ENCODE results near the gene GLRA1.

Gene GLRA1

GRCh38 chr5:151820903-151821302 lies 103.7 kb downstream of the GLRA1 start:
- Histone ChIP-seq H3K23ac (ENCODE audit: low read length) (no peak overlapping the region), H3K79me2 (ENCODE audit: control insufficient read depth, insufficient read depth, low read length, poor library complexity) (no peaks in the 10 kb centered on the region), H2AFZ (ENCODE audit: insufficient read depth, low read length, poor library complexity) (no peak overlapping the region), H2AK5ac (ENCODE audit: low read length) (no peak overlapping the region), H3K14ac (ENCODE audit: low read length) (no peak overlapping the region), H3K79me1 (ENCODE audit: low read length) (no peaks in the 10 kb centered on the region), H2BK5ac (ENCODE audit: low read depth, low read length, poor library complexity) (no peak overlapping the region), H4K12ac (ENCODE audit: low read depth, low read length) (no peak overlapping the region), H3K27ac (ENCODE audit: low read depth, low read length) (no peak overlapping the region), H2BK120ac (ENCODE audit: insufficient read depth, low read length, poor library complexity) (no peak overlapping the region), H3K9ac (ENCODE audit: low read length) (no peak overlapping the region), H4K8ac (ENCODE audit: low read depth, low read length) (no peak overlapping the region), H3K4me1 (ENCODE audit: control insufficient read depth in 1 of 2, insufficient read depth in 2 of 2, low read length in 2 of 2) (no peaks in the 10 kb centered on the region), H3K27me3 (ENCODE audit: insufficient read depth, low read length) (no peaks in the 10 kb centered on the region), H3K4me3 (ENCODE audit: low read depth, low read length) (no peak overlapping the region), H2BK12ac (ENCODE audit: low read length) (no peak overlapping the region), H3K4ac (ENCODE audit: low read depth, low read length) (no peak overlapping the region), H3K4me2 (ENCODE audit: low read length) (no peak overlapping the region), H3K36me3 (ENCODE audit: control insufficient read depth in 1 of 2, insufficient read depth in 2 of 2, low read length in 2 of 2) (peaks cover 0 to 5% of the 10 kb centered on the region in 2 experiments), H4K91ac (ENCODE audit: low read depth, low read length) (no peak overlapping the region), H3K9me3 (ENCODE audit: insufficient read depth, low read depth, low read length) (no peaks in the 10 kb centered on the region), H3K18ac (ENCODE audit: low read length) (no peak overlapping the region)
- DNase-seq, result no peak
- no CpG with 5 or more reads among the region's 1 CpG for WGBS (ENCODE audit: extremely low coverage, insufficient coverage, insufficient read length)

- Histone ChIP-seq H3K4me2 (ENCODE audit: low read length) (no peak overlapping the region), H4K8ac (ENCODE audit: low read depth, low read length) (no peak overlapping the region), H3K36me3 (ENCODE audit: control insufficient read depth in 1 of 2, insufficient read depth in 2 of 2, low read length in 2 of 2) (peaks cover 0 to 5% of the 10 kb centered on the region in 2 experiments), H4K12ac (ENCODE audit: low read depth, low read length) (no peak overlapping the region), H3K23ac (ENCODE audit: low read length) (no peak overlapping the region), H3K27me3 (ENCODE audit: insufficient read depth, low read length) (no peaks in the 10 kb centered on the region), H3K9me3 (ENCODE audit: insufficient read depth, low read depth, low read length) (no peaks in the 10 kb centered on the region), H4K91ac (ENCODE audit: low read depth, low read length) (no peak overlapping the region), H3K79me2 (ENCODE audit: control insufficient read depth, insufficient read depth, low read length, poor library complexity) (no peaks in the 10 kb centered on the region), H3K4ac (ENCODE audit: low read depth, low read length) (no peak overlapping the region), H3K79me1 (ENCODE audit: low read length) (no peaks in the 10 kb centered on the region), H2BK5ac (ENCODE audit: low read depth, low read length, poor library complexity) (no peak overlapping the region), H2AK5ac (ENCODE audit: low read length) (no peak overlapping the region), H3K27ac (ENCODE audit: low read depth, low read length) (no peak overlapping the region), H3K18ac (ENCODE audit: low read length) (no peak overlapping the region), H2BK12ac (ENCODE audit: low read length) (no peak overlapping the region), H3K4me3 (ENCODE audit: low read depth, low read length) (no peak overlapping the region), H3K14ac (ENCODE audit: low read length) (no peak overlapping the region), H2BK120ac (ENCODE audit: insufficient read depth, low read length, poor library complexity) (no peak overlapping the region), H3K9ac (ENCODE audit: low read length) (no peak overlapping the region), H3K4me1 (ENCODE audit: control insufficient read depth in 1 of 2, insufficient read depth in 2 of 2, low read length in 2 of 2) (no peaks in the 10 kb centered on the region), H2AFZ (ENCODE audit: insufficient read depth, low read length, poor library complexity) (no peak overlapping the region)
- no CpG with 5 or more reads among the region's 3 CpGs for WGBS (ENCODE audit: extremely low coverage, insufficient coverage, insufficient read length)
- DNase-seq, result no peak
Observed at GRCh38 chr5:151820271-151820670, 104.4 kb downstream of the GLRA1 start.

- Histone ChIP-seq H3K79me1 (ENCODE audit: low read length) (no peaks in the 10 kb centered on the region), H2BK5ac (ENCODE audit: low read depth, low read length, poor library complexity) (no peak overlapping the region), H3K23ac (ENCODE audit: low read length) (no peak overlapping the region), H2BK120ac (ENCODE audit: insufficient read depth, low read length, poor library complexity) (no peak overlapping the region), H3K27me3 (ENCODE audit: insufficient read depth, low read length) (no peaks in the 10 kb centered on the region), H4K12ac (ENCODE audit: low read depth, low read length) (no peak overlapping the region), H3K9me3 (ENCODE audit: insufficient read depth, low read depth, low read length) (no peaks in the 10 kb centered on the region), H3K79me2 (ENCODE audit: control insufficient read depth, insufficient read depth, low read length, poor library complexity) (no peaks in the 10 kb centered on the region), H2BK12ac (ENCODE audit: low read length) (no peak overlapping the region), H3K9ac (ENCODE audit: low read length) (no peak overlapping the region), H3K4me1 (ENCODE audit: control insufficient read depth in 1 of 2, insufficient read depth in 2 of 2, low read length in 2 of 2) (no peaks in the 10 kb centered on the region), H3K18ac (ENCODE audit: low read length) (no peak overlapping the region), H3K27ac (ENCODE audit: low read depth, low read length) (no peak overlapping the region), H3K36me3 (ENCODE audit: control insufficient read depth in 1 of 2, insufficient read depth in 2 of 2, low read length in 2 of 2) (peaks cover 0 to 7% of the 10 kb centered on the region in 2 experiments), H2AK5ac (ENCODE audit: low read length) (no peak overlapping the region), H3K4me3 (ENCODE audit: low read depth, low read length) (no peak overlapping the region), H4K91ac (ENCODE audit: low read depth, low read length) (no peak overlapping the region), H3K4me2 (ENCODE audit: low read length) (no peak overlapping the region), H2AFZ (ENCODE audit: insufficient read depth, low read length, poor library complexity) (no peak overlapping the region), H4K8ac (ENCODE audit: low read depth, low read length) (no peak overlapping the region), H3K14ac (ENCODE audit: low read length) (no peak overlapping the region), H3K4ac (ENCODE audit: low read depth, low read length) (no peak overlapping the region)
- DNase-seq, result no peak
Observed at GRCh38 chr5:151819830-151820229, 104.8 kb downstream of the GLRA1 start.

GRCh38 chr5:151815051-151815450 lies 109.6 kb downstream of the GLRA1 start:
- H3K27me3 ChIP-seq (ENCODE audit: insufficient read depth, low read length), result no peaks in the 10 kb centered on the region
- H3K27ac ChIP-seq (ENCODE audit: low read depth, low read length), result no peak overlapping the region
- no peak overlapping the region for H2AK5ac ChIP-seq (ENCODE audit: low read length)
- no CpG with 5 or more reads among the region's 1 CpG for WGBS (ENCODE audit: extremely low coverage, insufficient coverage, insufficient read length)
- no peak overlapping the region for H4K12ac ChIP-seq (ENCODE audit: low read depth, low read length)
- no peaks in the 10 kb centered on the region for H3K79me2 ChIP-seq (ENCODE audit: control insufficient read depth, insufficient read depth, low read length, poor library complexity)
- no peak overlapping the region for H2BK120ac ChIP-seq (ENCODE audit: insufficient read depth, low read length, poor library complexity)
- no peaks in the 10 kb centered on the region for H3K79me1 ChIP-seq (ENCODE audit: low read length)
- H2BK12ac ChIP-seq (ENCODE audit: low read length), result no peak overlapping the region
- peaks cover 0 to 8% of the 10 kb centered on the region in 2 experiments for H3K36me3 ChIP-seq (ENCODE audit: control insufficient read depth in 1 of 2, insufficient read depth in 2 of 2, low read length in 2 of 2)
- no peak overlapping the region for H4K8ac ChIP-seq (ENCODE audit: low read depth, low read length)
- no peak overlapping the region for H3K4me2 ChIP-seq (ENCODE audit: low read length)
- no peak overlapping the region for H4K91ac ChIP-seq (ENCODE audit: low read depth, low read length)
- no peak overlapping the region for H3K9ac ChIP-seq (ENCODE audit: low read length)
- H2AFZ ChIP-seq (ENCODE audit: insufficient read depth, low read length, poor library complexity), result no peak overlapping the region
- no peak overlapping the region for H3K4ac ChIP-seq (ENCODE audit: low read depth, low read length)
- no peak overlapping the region for H3K4me3 ChIP-seq (ENCODE audit: low read depth, low read length)
- peak overlapping the region; percentile 90 for H3K23ac ChIP-seq (ENCODE audit: low read length)
- H3K4me1 ChIP-seq (ENCODE audit: control insufficient read depth in 1 of 2, insufficient read depth in 2 of 2, low read length in 2 of 2), result no peaks in the 10 kb centered on the region
- H3K14ac ChIP-seq (ENCODE audit: low read length), result no peak overlapping the region
- no peak for DNase-seq
- H3K9me3 ChIP-seq (ENCODE audit: insufficient read depth, low read depth, low read length), result no peaks in the 10 kb centered on the region
- H2BK5ac ChIP-seq (ENCODE audit: low read depth, low read length, poor library complexity), result no peak overlapping the region
- H3K18ac ChIP-seq (ENCODE audit: low read length), result no peak overlapping the region

Measured in trophoblast cell (in vitro differentiated cells and primary cell).